ENCODE data around the gene DSG2.
"Not testable (repeated sequence)": the region's sequence is repeated elsewhere in the genome, so short reads cannot be mapped to it uniquely, and the experiment has no call there.

The DSG2 gene

GRCh38 chr18:31497836-31498573 is at the start of gene DSG2:
DSG2 (plus strand) TSS chr18:31498177; CDS start chr18:31498252, 75 bp downstream.
- peak; percentile 8 for DNase-seq

GRCh38 chr18:31450409-31450808 is 47.6 kb upstream of the DSG2 start:
- DNase-seq, result no peak

- DNase-seq, result no peak
Observed at GRCh38 chr18:31451625-31452024, 46.4 kb upstream of the DSG2 start.

GRCh38 chr18:31454066-31454708 is 43.8 kb upstream of the DSG2 start:
- DNase-seq, result no peak

- no peak for DNase-seq
Observed at GRCh38 chr18:31469629-31470028, 28.3 kb upstream of the DSG2 start.

- no peak for DNase-seq
Observed at GRCh38 chr18:31478688-31479087, 19.3 kb upstream of the DSG2 start.

GRCh38 chr18:31482051-31482450 is 15.9 kb upstream of the DSG2 start:
- DNase-seq, result no peak

GRCh38 chr18:31483396-31483795 is 14.6 kb upstream of the DSG2 start:
- no peak for DNase-seq

- DNase-seq, result no peak
Observed at GRCh38 chr18:31484461-31484860, 13.5 kb upstream of the DSG2 start.

- no peak for DNase-seq
Observed at GRCh38 chr18:31486165-31486564, 11.8 kb upstream of the DSG2 start.

GRCh38 chr18:31487246-31488015 is 10.5 kb upstream of the DSG2 start:
- no peak for DNase-seq

- DNase-seq, result no peak
Observed at GRCh38 chr18:31489311-31489710, 8.7 kb upstream of the DSG2 start.

- DNase-seq, result no peak
Observed at GRCh38 chr18:31490387-31490786, 7.6 kb upstream of the DSG2 start.

GRCh38 chr18:31490833-31491232 is 7.1 kb upstream of the DSG2 start:
- DNase-seq, result no peak

GRCh38 chr18:31491586-31491985 is 6.4 kb upstream of the DSG2 start:
- DNase-seq, result no peak

GRCh38 chr18:31492671-31493070 is 5.3 kb upstream of the DSG2 start:
- no peak for DNase-seq

GRCh38 chr18:31493171-31493570 is 4.8 kb upstream of the DSG2 start:
- DNase-seq, result no peak

GRCh38 chr18:31493941-31494340 is 4.0 kb upstream of the DSG2 start:
- no peak for DNase-seq

- DNase-seq, result not testable (repeated sequence)
Observed at GRCh38 chr18:31494705-31495244, 3.2 kb upstream of the DSG2 start.

GRCh38 chr18:31497404-31497835 is 557 bp upstream of the DSG2 start:
- no peak for DNase-seq

GRCh38 chr18:31498574-31499524 is 872 bp downstream of the DSG2 start:
- no peak for DNase-seq

- DNase-seq, result no peak
Observed at GRCh38 chr18:31500051-31500688, 2.2 kb downstream of the DSG2 start.
